Measurements from ENCODE around the gene BBIP1.

BBIP1 gene

DNA sequence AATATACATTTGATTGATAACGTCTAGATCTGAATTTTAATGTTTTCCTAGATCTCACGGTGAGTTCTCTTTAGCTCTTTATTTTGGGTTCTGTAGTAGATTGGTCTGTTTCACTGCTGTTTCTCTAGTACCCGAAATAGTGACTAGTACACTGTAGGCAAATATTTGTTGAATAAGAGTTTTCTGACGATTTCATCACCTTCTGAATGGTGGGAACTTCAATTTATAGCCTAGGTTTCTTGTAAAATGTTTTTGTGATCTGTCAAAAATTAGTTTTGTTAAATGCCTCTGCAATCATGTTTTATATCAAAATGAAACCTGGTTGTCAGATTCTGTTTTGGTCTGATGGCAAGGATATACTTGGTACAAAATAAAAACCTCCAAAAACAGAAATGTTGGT lies 37.1 kb downstream of the BBIP1 start:
- DNase-seq: no peak

DNA sequence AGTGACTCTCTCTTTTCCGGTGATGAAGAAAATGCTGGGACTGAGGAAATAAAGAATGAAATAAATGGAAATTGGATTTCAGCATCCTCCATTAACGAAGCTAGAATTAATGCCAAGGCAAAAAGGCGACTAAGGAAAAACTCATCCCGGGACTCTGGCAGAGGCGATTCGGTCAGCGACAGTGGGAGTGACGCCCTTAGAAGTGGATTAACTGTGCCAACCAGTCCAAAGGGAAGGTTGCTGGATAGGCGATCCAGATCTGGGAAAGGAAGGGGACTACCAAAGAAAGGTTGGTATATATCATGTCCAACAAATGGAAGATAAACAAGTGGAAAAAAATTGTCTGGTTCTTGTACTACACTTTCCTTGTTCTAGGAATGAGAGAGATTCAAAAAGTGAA lies 37.7 kb downstream of the BBIP1 start:
- no peak for DNase-seq

DNA sequence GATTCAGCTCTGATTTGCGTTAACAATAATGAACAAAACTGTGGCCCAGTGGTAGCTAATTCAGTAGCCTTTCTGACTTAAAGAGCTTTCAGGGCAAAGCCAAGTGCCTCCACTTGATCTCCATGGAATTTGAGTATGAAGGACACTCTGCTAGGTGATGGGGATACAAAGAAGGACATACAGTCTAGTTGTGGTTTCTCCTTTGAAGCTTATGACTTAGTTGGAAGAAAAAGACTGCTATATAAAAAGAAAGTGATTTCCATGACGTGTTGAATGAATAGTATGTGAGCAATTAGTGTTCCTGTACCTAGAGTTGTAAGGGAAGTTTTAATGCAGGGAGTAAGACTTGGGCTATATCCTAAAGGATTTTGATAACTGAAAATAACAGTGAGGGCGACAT lies 39.0 kb downstream of the BBIP1 start:
- no peak for DNase-seq

DNA sequence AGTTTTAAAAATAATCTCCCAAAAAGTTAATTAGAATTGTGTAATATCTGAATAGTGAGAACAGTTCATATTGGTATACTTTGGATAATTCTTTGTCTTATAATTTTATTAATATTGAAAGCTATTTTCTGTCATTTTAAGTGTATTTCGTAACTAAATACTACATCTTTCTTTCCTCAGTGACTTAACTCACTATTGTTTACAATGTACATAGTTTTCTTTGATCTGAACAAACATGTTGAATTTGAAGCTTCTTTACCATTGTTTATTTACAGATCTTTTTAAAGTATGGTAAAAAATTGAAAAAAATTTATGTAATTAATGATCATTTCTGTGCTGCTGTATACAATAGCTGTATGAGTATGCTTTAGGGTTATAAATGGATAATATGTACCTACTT lies 42.2 kb downstream of the BBIP1 start:
- DNase-seq: no peak

DNA sequence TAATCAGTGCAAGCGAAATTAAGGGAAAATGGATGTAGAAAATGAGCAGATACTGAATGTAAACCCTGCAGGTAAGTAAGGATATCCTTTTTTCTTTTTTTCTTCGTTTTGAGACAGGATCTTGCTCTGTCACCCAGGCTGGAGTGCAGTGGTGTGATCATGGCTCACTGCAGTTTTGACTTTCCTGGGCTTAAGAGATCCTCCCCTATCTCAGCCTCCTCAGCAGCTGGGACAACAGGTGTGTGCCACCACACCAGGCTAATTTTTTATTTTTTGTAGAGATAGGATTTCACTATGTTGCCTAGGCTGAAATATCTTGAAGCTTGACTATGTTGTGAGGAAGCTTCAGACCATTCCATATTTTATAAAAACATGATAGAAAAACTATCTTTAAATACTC lies 43.0 kb downstream of the BBIP1 start:
- no peak for DNase-seq

DNA sequence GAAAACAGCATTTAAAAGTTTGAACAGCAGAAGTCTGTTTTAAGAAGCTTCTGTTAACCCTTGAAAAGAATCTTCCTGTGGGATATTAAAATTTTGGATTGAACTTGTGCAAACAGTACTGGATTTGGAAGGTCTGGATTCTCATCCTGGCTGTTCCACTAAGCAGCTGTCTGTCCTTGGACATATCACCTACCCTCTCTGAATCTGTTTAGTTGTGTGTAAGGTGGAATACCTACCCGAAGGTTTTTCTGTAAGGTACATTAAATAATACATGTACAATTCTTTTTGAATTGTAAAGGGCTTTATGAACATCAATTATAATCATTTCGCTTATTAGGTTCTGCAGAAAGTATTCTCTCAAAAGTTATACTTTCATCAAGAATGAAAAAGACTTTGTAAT lies 45.0 kb downstream of the BBIP1 start:
- no peak for DNase-seq

DNA sequence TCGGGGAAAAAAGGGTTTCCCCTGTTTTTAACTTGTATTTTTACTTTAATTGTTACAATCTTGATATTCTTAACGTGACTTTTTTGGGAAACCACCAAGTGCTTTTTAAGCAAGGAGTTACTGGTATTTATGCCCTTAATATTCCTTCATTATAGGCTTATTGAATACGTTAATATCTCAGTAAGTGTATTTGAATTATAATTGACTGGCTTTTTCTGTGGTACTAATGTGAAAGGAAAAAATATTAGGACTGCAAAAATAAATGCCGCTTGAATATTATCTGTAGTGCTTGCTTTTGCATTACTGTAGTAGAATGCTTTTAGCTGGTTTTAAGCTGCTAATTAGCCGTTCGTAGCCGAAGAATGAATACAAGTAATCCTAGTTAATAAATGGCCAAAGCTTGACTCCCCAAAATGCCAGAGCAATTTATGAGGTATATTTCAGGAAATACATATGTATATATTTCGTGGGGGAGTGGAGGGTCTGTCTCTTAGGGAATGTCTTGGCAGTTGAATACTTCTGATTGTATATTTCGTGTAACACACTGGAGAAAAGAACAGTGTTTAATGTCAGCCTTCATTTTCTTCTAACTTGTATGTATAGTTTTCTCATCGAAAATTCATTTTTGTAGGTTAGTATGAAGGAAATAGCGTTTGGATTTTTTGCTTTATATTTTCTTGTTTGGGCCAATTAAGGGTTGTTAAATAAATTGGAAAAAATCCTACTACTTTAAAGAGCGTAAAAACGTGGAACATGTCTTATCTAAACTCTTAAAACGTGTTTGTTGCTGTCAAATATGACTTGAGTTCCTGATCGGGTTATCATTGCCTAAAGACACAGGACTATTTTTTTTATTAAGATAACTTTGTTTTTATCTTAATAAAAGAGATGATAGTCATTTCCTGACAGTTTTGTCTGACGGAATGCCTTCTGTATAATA lies 45.7 kb downstream of the BBIP1 start:
- DNase-seq: no peak

DNA sequence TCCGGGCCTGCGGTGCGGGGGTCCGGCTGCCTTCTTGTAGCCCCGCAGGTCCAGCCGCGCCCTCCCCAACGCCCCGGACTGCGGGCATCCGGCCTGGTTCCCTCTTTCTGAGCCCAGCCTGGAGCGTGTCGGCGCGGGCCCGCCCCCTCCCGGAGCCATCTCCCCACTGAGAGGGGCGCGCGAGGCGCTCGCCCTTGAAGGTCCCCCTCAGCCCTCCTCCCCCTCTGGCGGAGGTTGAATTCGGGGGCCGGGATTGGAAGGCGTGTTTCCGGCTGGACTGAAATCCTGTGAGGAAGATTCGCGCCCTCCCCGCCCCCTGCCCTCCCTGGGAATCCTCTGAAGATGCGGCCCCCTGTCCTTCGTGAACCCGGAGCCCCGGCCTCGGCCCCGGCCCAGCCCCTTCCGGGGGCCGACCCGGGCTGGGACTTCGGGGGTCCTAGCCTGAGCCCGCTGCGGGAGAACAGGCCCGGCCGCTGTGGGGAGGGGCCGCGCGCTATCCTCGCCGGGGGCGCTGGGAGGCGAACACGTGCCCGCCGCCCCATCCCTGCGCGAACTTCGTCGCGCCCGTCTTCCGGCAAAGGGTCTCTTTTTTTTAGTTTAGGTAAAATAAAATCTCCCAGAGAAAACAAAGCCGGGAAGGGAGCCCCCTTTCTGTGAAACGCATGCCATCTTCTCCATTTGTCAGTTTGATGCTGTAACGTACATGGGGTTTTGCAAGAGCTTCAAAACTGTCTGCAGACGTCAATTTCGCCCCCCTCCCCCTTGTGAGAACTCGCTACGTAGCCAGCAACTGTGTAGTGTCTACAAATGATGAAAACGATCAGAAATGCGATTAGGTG lies 46.6 kb downstream of the BBIP1 start:
- peak; percentile 88 for DNase-seq

DNA sequence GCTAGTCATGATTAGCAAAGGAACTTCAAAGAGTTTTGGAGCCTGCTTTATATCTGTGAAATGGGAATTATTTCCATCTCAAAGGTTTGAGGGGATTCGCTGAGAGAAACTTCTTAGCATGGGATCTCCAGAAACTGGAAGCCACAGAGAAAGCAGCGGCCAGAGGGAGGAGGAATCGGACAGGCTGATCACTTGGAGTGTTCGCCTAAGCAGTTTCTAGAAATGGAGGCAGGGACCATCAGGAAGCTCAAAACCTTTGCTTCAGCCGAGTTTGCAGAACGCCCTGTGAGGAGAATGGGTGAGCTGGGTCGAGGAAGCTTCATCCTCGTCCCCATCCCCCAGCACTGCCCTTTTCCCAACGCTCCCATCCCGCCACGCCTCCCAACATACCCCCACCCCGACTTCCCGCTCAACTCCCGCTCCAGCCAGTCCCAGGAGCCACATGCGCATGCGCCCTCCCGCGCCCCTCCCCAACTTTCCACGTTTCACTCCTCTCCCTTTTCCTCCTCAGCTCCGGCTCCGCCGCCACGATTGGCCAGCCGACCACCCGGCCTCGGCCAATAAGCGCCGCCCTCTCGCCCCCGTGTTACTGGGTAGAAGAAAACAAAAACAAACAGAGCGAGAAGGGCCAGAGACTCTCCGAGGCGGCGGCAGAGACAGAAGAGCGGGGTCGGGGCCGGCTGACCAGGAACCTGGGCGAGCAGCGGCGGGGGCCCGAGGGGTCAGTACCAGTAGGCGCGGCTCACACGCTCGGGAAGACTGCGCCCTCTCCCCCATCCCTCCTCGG lies 47.5 kb downstream of the BBIP1 start, which contains the start of gene PDCD4:
Gene PDCD4, plus strand, starts transcription at position 631 of the 787 bp plus-strand sequence. CDS start 4,100 bp downstream, outside the sequence.
- DNase-seq: peak; percentile 98

DNA sequence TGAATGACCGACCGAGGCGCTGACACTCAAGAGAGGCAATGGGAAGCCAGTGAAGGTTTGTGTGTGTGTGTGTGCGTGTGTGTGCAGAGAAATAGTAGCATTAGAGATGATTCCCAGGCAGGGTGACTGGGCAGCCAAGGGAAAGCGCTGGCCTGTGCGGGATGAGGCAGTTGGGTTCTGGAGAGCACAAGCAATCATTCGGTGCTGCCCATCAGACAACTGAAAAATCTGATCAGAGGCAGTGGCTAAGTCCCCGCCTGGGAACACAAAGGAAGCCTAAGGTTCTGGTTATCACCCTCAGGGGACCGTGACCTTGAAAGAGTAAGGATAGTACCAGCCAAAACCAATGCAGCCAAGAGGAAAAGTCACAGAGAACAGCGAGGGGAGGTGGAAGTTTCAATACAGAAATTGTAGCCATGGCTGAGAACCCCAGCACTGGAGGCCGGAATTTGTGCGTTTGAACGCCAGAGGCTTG lies 48.1 kb downstream of the BBIP1 start:
- no peak for DNase-seq

DNA sequence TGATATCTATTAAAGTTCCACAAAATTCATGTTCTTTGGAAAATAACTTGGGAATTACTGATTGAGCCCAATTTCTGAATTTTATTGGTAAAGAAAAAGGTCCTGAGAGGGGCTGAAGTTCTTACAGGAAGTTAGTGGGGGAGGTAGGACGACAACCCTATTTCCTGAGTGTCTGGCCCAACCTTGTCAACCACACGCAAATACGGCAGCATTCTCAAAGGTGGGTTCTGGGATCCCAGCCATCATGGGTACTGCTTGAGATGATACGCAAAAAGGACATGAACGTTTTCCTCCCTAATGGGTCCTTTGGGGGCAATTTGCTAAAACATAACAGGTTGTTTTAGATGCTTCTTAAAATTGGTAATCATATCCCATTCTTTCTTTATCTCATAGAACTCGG lies 50.0 kb downstream of the BBIP1 start:
- DNase-seq: no peak

DNA sequence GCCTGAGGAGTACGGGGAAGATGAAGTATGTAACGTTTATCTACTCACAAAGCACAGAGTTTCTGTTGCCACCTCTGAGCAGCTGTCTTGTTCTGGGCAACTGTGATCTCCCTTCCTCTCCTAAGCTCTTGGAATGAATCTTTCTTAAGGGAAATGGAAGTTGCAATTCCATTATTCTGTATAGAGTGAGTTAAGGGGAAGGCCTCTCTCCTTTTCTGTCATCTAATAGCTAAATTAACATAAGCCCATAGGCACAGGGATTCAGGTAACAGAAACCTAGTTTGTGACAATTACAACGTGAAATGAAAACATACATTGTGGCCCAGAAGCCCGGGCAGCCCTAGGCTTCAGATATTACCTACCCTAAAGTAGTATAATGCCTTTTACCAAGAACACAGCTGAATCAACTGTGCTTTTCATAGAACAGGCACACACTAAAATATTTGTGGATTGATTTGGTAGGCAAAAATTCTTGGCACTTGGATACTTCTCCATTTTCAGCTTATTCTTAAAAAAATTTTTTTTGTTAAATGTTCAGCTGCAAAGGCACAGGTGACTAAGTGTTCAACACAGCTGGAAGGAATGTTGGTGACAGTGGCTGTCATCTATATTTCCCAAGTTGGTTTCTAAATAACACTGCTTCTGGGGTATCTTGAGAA lies 51.0 kb downstream of the BBIP1 start:
- DNase-seq: no peak

DNA sequence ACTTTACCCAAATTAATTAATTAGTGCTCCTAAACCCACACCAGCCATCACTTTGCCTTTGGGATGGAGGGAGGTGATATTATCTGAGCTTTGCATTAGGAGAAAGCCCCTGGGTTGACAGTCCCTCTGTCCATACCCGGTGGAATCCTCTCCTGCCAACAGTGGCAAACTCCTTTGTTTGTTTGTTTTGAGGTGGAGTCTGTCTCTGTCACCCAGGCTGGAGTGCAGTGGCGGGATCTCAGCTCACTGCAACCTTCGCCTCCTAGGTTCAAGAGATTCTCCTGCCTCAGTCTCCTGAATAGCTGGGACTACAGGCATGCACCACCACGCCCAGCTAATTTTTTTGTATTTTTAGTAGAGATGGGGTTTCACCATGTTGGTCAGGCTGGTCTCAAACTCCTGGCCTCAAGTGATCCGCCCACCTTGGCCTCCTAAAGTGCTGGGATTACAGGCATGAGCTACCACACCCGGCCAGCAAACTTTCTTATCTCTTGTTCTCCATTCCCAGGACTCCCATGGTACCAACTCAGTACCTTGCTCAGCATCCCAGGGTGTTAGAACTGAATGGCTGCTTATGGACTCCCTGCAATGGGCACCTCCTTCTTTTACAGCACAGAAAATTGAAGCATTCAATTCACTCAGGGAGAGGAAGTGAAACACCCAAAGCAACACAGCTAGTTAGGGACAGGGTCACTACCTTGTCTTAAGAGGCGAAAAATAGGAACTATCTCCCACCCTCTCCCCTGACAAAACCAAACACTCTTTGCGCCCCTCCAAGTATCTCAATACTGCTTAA lies 51.8 kb downstream of the BBIP1 start:
- DNase-seq: peak; percentile 62

DNA sequence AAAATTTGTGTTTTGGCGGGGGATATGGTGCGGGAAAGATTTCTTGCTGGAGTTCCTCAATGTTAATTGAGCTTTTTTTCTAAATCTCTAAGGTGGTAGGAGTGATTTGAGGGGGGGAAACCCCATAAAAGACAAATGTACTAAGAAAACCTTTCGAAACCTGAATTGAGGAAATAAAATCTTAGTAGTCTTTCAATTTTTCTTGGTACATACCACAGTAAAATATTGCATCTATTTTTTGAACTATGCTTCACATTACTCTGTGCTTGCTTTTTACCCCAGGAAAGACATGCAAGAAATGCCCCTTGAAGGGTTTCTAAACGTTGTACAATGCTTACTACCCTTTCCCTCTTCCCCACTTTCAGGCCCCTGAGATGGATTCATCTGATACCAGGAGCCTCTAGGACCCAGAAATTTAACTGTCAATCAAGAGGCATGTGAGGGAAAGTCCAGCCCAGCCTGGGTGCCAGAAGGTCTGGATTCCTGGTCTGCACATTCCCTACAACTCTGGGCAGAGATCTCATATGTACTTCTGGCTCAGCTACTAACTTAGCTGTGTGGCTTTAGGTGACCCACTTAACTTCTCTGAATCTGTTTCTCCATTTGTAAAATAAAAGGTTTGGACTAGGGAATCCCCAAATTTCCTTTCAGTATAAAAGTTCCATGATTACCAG lies 53.0 kb downstream of the BBIP1 start:
- DNase-seq: peak; percentile 47

DNA sequence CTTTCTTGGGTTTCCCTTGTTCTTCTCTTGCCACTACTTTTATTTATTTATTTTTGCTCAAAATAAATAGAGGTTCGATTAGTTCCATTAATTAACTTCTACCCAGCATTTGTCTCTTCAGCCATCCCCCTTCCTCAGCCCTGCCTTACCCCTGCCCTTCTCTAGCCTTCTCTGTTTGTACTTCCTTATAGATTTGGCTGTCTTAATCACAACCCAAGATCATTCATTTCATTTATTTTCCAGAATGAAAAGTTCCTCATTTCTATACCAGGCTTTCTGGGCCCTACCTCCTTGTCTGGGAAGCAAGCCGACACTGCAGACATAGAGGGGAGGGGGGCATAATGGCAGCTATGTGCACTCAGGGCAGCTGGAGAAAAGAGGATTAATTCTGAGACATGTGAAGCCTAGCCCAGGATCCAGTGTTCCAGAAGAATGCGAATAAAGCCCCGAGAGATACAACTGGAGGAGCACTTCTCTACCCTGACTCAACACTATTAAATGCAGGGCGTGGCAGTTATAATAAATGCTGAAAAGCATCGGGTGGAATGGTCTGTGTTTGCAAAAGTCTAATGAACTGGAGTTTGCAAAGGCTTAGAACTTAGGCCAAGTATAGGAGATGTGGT lies 53.7 kb downstream of the BBIP1 start:
- DNase-seq: peak; percentile 59

DNA sequence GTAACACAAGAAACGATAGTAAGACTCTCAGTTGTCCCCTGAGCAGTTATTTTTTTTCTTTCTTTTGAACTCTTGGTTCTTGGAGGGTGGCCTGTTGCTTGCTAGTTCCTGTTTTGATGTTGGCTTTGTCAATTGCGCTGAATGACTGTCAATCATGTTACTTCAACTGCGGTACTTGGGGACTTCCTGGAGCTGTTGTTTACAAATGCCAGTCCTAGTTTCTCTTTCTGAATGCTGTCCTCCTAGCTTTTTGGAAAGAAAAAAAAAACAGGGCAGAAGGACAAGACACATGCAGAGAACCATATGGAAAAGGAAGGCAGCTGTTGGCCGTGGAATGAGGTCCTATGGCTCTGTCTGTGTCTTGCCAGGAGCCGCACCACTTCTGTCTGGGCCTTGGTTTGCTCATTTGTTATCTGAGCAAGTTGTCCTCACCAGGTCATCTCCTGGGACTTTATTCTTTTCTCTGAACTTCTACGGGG lies 54.3 kb downstream of the BBIP1 start:
- DNase-seq: peak; percentile 90

DNA sequence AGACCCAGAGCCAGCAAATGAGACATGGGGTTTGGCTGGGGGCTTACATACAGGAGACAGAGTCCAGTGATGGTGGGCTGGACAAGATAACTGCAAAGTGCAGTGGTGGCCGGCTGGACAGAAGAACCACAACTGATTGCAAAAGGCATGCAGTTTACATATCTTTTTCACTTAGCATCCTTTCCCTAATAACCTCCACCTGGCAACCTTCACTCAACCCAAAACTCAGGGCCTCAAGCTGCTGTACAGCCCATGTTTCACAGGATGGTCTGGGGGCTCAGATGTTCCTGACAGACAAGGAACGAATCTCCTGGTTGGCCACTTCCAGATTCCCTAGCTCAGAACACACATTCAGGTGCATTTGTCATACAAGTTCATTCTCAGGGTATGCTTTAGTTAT lies 55.0 kb downstream of the BBIP1 start:
- DNase-seq: no peak

DNA sequence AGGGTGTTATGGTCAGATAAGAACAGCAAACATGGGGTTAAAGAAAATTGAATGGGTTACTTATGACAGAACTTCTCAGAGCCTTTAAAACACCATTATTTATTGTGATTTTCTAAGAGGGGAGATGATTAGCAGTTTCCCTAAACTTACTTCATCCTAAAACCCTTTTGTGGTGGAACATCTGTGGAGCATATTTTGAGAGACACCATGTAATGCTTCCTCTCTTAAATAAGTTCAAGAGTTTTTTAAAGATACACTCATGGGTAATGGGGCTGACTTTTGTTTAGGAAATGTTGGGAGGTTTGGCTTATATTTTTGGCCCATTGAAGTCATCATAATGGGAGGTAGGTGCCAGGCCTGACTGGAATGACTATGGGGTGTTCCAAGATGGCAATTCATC lies 55.6 kb downstream of the BBIP1 start:
- DNase-seq: no peak

DNA sequence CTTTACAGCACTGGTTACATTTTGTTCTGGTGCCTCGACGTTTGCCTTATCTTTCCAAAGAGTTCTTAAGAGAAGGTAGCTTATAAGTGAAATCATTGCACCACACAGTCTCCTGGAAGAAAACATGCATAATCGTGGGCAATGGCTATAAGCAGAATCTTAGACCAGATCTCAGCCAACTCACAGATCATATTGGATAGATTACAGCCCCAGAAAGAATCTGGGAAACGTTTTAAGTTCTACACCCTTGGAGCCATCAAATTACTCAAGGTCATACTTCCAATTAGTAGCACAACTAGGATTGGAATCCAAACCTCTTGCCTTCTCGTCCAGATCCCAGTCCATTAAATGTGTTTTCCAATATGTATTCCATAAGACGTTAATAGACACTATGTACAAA lies 56.0 kb downstream of the BBIP1 start:
- no peak for DNase-seq

All from suppressor macrophage treated with lipopolysaccharide for 4 hours (primary cell).